GM23338 (cell line): ENCODE data around the gene ATP5MC2. TPM values are rescaled to one million over a fixed set of nuclear protein-coding genes. Genes with fewer than 3 reads are reported as not detected.

Experiments used
- ATAC-seq: fragments of 200-7000 bp; cut with Tn5 transposase; 3 replicates; pipeline ENCODE4 v1.9.1; 2020
- DNase-seq: peaks from one replicate; pipeline ENCODE4 v3.0.0-alpha.2; 2015; ENCODE audit warnings: low spot score
- H2AFZ ChIP-seq: fragments of 200-600 bp; sonication (generic); 2 replicates; pipeline ENCODE4 v1.8.0; 2016; ENCODE audit warnings: antibody characterized with exemption, mild to moderate bottlenecking, moderate library complexity
- H3F3A ChIP-seq: fragments of 200-600 bp; sonication (generic); replicated peaks from 2 replicates; pipeline ENCODE4 v1.8.0; 2017; ENCODE audit warnings: antibody characterized with exemption, mixed run types, low read depth
- H3K27ac ChIP-seq: fragments of 200-600 bp; sonication (generic); 2 replicates; pipeline ENCODE4 v1.6.1; 2016; ENCODE audit warnings: low read depth
- H3K27me3 ChIP-seq: fragments of 200-600 bp; sonication (generic); 2 replicates; pipeline ENCODE4 v1.8.0; 2016; ENCODE audit warnings: mild to moderate bottlenecking, mixed run types, moderate library complexity; ENCODE audit not compliant: insufficient read depth
- H3K36me3 ChIP-seq: fragments of 200-600 bp; sonication (generic); 2 replicates; pipeline ENCODE4 v1.8.0; 2016; ENCODE audit warnings: mild to moderate bottlenecking; ENCODE audit not compliant: insufficient read depth
- H3K4me1 ChIP-seq: fragments of 200-600 bp; sonication (generic); 2 replicates; pipeline ENCODE4 v1.8.0; 2016; ENCODE audit warnings: mild to moderate bottlenecking, moderate library complexity; ENCODE audit not compliant: insufficient read depth
- H3K4me2 ChIP-seq: fragments of 200-600 bp; sonication (generic); 2 replicates; pipeline ENCODE4 v1.7.1; 2017; ENCODE audit warnings: mixed run types
- H3K4me3 ChIP-seq: fragments of 200-600 bp; sonication (generic); 2 replicates; pipeline ENCODE4 v1.6.1; 2016; ENCODE audit warnings: mixed run types
- H3K79me2 ChIP-seq: fragments of 200-600 bp; sonication (generic); replicated peaks from 2 replicates; pipeline ENCODE4 v1.8.0; 2017; ENCODE audit warnings: mild to moderate bottlenecking; ENCODE audit not compliant: insufficient read depth
- H3K9me2 ChIP-seq: fragments of 200-600 bp; sonication (generic); 2 replicates; pipeline ENCODE4 v1.8.0; 2017; ENCODE audit not compliant: insufficient read depth
- H4K20me1 ChIP-seq: fragments of 200-600 bp; sonication (generic); replicated peaks from 2 replicates; pipeline ENCODE4 v1.8.0; 2017; ENCODE audit warnings: mild to moderate bottlenecking; ENCODE audit not compliant: insufficient read depth
- H3K27ac Mint-ChIP-seq: 2 replicates; pipeline ENCODE4 v1.8.0; 2020; ENCODE audit warnings: inconsistent platforms, mild to moderate bottlenecking, moderate library complexity, mixed read lengths
- H3K27me3 Mint-ChIP-seq: 3 replicates; pipeline ENCODE4 v1.8.0; 2022; ENCODE audit warnings: low read depth, mild to moderate bottlenecking, moderate library complexity, mixed read lengths, inconsistent platforms; ENCODE audit not compliant: insufficient read depth, poor library complexity
- H3K36me3 Mint-ChIP-seq: 3 replicates; pipeline ENCODE4 v1.8.0; 2021; ENCODE audit warnings: low read depth, mild to moderate bottlenecking, inconsistent platforms, moderate library complexity, mixed read lengths
- H3K4me1 Mint-ChIP-seq: 3 replicates; pipeline ENCODE4 v1.8.0; 2020; ENCODE audit warnings: mild to moderate bottlenecking, inconsistent platforms, mixed read lengths
- H3K4me3 Mint-ChIP-seq: 3 replicates; pipeline ENCODE4 v1.8.0; 2021; ENCODE audit warnings: moderate library complexity, mild to moderate bottlenecking, inconsistent platforms, mixed read lengths
- H3K9me3 Mint-ChIP-seq: 3 replicates; pipeline ENCODE4 v1.8.0; 2020; ENCODE audit warnings: moderate library complexity, mild to moderate bottlenecking, inconsistent platforms, mixed read lengths
- CREB1 ChIP-seq: fragments of 250-450 bp; sonication (Bioruptor Pico); IDR thresholded peaks from 2 replicates; pipeline ENCODE4 v1.5.0; 2020; ENCODE audit warnings: low read depth, mild to moderate bottlenecking, moderate library complexity
- EZH2 ChIP-seq: fragments of 200-600 bp; sonication (generic); IDR thresholded peaks from one replicate; pipeline ENCODE4 v1.8.0; 2017; ENCODE audit warnings: antibody characterized with exemption, mild to moderate bottlenecking, low read depth; ENCODE audit not compliant: unreplicated experiment
- EZH2phosphoT487 ChIP-seq: fragments of 200-600 bp; sonication (generic); IDR thresholded peaks from one replicate; pipeline ENCODE4 v1.8.1; 2018; ENCODE audit warnings: antibody characterized with exemption; ENCODE audit not compliant: unreplicated experiment
- JUNB ChIP-seq: IDR thresholded peaks from one replicate; pipeline ENCODE4 v1.6.1; 2016; ENCODE audit warnings: antibody characterized with exemption; ENCODE audit not compliant: unreplicated experiment
- NANOG ChIP-seq: IDR thresholded peaks from 2 replicates; pipeline ENCODE4 v1.6.1; 2016; ENCODE audit warnings: antibody characterized with exemption, borderline replicate concordance
- STAT1 ChIP-seq: IDR thresholded peaks from one replicate; pipeline ENCODE4 v1.6.1; 2016; ENCODE audit warnings: antibody characterized with exemption; ENCODE audit not compliant: unreplicated experiment
- ZNF114 ChIP-seq: fragments of 250-450 bp; sonication (Bioruptor Pico); IDR thresholded peaks from 2 replicates; pipeline ENCODE4 v1.5.0; 2020; ENCODE audit warnings: mild to moderate bottlenecking, moderate library complexity
- ZNF331 ChIP-seq: fragments of 250-450 bp; sonication (Bioruptor Pico); IDR thresholded peaks from 2 replicates; pipeline ENCODE4 v1.5.0; 2020; ENCODE audit warnings: low read depth, mild to moderate bottlenecking, moderate library complexity
- polyA plus RNA-seq: library from polyadenylated mRNA; unstranded; fragments of >200 nt; fragmentation: Nextera tagmentation; extraction: Ambion mirVana; gene quantifications from 2 replicates; pipeline ENCODE4 v1.2.1, GENCODE V29; 2016
- total RNA-seq: library from RNA; depleted of rRNA; stranded (reverse); fragments of >200 nt; shearing (Covaris generic); gene quantifications from 2 replicates; pipeline ENCODE4 v1.2.3, GENCODE V29; 2014
- TF ChIP-seq, protein P1 (sequence below): fragments of 250-450 bp; sonication (Bioruptor Pico); IDR thresholded peaks from 2 replicates; pipeline ENCODE4 v1.5.0; 2020; ENCODE audit warnings: mild to moderate bottlenecking, moderate library complexity
- TF ChIP-seq, protein P2 (sequence below): IDR thresholded peaks from one replicate; pipeline ENCODE4 v1.6.1; 2018; ENCODE audit warnings: antibody characterized with exemption; ENCODE audit not compliant: unreplicated experiment
- TF ChIP-seq, protein P3 (sequence below): IDR thresholded peaks from 2 replicates; pipeline ENCODE4 v1.6.1; 2016; ENCODE audit warnings: antibody characterized with exemption

ATP5MC2 gene
- total and polyA plus RNA-seq, 2 experiments from 2014 or later, result 362 to 821 TPM

DNA sequence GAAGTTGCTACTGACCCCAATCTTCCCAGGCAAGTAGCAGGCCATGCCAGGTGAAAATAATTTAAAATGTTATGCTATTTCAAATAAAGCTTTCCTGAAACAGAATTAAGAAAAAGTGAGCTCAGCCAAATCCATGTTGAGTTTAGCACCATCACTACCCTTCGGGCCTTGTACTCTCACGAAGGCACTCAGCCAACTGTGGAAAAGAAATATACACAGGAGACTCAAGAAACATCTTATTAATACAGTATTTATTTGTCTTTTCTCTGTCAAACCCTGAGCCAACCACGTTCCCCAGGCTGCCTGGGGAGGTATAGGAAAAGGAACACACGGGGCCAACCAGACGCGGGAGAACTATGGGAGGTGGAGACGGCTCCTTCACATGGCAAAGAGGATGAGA is 10.9 kb downstream of the ATP5MC2 start:
- Mint-ChIP-seq H3K27me3 (peaks cover 10% of the 10 kb centered on the region), H3K36me3 (peaks cover 71% of the 10 kb centered on the region), H3K4me1 (peaks cover 3% of the 10 kb centered on the region; the same call in 2 of the 3 replicates), H3K4me3 (no peak overlapping the region), H3K27ac (no peak overlapping the region), H3K9me3 (no peaks in the 10 kb centered on the region)
- peaks cover 20% of the 10 kb centered on the region for H3F3A ChIP-seq
- no peak for ATAC-seq
- TF ChIP-seq NANOG (no peak), EZH2 (no peak), JUNB (no peak), STAT1 (no peak), ZNF331 (CRISPR knock-in tag) (no peak), EZH2phosphoT487 (no peak), ZNF114 (CRISPR knock-in tag) (no peak), CREB1 (no peak)
- TF ChIP-seq, protein P1, sequence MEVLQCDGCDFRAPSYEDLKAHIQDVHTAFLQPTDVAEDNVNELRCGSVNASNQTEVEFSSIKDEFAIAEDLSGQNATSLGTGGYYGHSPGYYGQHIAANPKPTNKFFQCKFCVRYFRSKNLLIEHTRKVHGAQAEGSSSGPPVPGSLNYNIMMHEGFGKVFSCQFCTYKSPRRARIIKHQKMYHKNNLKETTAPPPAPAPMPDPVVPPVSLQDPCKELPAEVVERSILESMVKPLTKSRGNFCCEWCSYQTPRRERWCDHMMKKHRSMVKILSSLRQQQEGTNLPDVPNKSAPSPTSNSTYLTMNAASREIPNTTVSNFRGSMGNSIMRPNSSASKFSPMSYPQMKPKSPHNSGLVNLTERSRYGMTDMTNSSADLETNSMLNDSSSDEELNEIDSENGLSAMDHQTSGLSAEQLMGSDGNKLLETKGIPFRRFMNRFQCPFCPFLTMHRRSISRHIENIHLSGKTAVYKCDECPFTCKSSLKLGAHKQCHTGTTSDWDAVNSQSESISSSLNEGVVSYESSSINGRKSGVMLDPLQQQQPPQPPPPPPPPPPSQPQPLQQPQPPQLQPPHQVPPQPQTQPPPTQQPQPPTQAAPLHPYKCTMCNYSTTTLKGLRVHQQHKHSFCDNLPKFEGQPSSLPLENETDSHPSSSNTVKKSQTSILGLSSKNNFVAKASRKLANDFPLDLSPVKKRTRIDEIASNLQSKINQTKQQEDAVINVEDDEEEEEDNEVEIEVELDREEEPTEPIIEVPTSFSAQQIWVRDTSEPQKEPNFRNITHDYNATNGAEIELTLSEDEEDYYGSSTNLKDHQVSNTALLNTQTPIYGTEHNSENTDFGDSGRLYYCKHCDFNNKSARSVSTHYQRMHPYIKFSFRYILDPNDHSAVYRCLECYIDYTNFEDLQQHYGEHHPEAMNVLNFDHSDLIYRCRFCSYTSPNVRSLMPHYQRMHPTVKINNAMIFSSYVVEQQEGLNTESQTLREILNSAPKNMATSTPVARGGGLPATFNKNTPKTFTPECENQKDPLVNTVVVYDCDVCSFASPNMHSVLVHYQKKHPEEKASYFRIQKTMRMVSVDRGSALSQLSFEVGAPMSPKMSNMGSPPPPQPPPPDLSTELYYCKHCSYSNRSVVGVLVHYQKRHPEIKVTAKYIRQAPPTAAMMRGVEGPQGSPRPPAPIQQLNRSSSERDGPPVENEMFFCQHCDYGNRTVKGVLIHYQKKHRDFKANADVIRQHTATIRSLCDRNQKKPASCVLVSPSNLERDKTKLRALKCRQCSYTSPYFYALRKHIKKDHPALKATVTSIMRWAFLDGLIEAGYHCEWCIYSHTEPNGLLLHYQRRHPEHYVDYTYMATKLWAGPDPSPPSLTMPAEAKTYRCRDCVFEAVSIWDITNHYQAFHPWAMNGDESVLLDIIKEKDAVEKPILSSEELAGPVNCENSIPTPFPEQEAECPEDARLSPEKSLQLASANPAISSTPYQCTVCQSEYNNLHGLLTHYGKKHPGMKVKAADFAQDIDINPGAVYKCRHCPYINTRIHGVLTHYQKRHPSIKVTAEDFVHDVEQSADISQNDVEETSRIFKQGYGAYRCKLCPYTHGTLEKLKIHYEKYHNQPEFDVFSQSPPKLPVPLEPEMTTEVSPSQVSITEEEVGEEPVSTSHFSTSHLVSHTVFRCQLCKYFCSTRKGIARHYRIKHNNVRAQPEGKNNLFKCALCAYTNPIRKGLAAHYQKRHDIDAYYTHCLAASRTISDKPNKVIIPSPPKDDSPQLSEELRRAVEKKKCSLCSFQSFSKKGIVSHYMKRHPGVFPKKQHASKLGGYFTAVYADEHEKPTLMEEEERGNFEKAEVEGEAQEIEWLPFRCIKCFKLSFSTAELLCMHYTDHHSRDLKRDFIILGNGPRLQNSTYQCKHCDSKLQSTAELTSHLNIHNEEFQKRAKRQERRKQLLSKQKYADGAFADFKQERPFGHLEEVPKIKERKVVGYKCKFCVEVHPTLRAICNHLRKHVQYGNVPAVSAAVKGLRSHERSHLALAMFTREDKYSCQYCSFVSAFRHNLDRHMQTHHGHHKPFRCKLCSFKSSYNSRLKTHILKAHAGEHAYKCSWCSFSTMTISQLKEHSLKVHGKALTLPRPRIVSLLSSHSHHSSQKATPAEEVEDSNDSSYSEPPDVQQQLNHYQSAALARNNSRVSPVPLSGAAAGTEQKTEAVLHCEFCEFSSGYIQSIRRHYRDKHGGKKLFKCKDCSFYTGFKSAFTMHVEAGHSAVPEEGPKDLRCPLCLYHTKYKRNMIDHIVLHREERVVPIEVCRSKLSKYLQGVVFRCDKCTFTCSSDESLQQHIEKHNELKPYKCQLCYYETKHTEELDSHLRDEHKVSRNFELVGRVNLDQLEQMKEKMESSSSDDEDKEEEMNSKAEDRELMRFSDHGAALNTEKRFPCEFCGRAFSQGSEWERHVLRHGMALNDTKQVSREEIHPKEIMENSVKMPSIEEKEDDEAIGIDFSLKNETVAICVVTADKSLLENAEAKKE, result no peak
- TF ChIP-seq, protein P2, sequence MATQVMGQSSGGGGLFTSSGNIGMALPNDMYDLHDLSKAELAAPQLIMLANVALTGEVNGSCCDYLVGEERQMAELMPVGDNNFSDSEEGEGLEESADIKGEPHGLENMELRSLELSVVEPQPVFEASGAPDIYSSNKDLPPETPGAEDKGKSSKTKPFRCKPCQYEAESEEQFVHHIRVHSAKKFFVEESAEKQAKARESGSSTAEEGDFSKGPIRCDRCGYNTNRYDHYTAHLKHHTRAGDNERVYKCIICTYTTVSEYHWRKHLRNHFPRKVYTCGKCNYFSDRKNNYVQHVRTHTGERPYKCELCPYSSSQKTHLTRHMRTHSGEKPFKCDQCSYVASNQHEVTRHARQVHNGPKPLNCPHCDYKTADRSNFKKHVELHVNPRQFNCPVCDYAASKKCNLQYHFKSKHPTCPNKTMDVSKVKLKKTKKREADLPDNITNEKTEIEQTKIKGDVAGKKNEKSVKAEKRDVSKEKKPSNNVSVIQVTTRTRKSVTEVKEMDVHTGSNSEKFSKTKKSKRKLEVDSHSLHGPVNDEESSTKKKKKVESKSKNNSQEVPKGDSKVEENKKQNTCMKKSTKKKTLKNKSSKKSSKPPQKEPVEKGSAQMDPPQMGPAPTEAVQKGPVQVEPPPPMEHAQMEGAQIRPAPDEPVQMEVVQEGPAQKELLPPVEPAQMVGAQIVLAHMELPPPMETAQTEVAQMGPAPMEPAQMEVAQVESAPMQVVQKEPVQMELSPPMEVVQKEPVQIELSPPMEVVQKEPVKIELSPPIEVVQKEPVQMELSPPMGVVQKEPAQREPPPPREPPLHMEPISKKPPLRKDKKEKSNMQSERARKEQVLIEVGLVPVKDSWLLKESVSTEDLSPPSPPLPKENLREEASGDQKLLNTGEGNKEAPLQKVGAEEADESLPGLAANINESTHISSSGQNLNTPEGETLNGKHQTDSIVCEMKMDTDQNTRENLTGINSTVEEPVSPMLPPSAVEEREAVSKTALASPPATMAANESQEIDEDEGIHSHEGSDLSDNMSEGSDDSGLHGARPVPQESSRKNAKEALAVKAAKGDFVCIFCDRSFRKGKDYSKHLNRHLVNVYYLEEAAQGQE, result no peak
- TF ChIP-seq, protein P3, sequence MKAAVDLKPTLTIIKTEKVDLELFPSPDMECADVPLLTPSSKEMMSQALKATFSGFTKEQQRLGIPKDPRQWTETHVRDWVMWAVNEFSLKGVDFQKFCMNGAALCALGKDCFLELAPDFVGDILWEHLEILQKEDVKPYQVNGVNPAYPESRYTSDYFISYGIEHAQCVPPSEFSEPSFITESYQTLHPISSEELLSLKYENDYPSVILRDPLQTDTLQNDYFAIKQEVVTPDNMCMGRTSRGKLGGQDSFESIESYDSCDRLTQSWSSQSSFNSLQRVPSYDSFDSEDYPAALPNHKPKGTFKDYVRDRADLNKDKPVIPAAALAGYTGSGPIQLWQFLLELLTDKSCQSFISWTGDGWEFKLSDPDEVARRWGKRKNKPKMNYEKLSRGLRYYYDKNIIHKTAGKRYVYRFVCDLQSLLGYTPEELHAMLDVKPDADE, result no peak
- no peaks in the 10 kb centered on the region; the same call in none of the 2 replicates for H4K20me1 ChIP-seq
- H3K9me2 ChIP-seq, result no peaks in the 10 kb centered on the region
- H3K79me2 ChIP-seq, result no peaks in the 10 kb centered on the region
- no peak overlapping the region for H3K27ac ChIP-seq
- DNase-seq, result no peak
- H3K4me2 ChIP-seq, result no peak overlapping the region
- H3K4me1 ChIP-seq, result no peaks in the 10 kb centered on the region
- no peak overlapping the region for H3K4me3 ChIP-seq
- H3K27me3 ChIP-seq, result no peaks in the 10 kb centered on the region
- H2AFZ ChIP-seq, result no peak overlapping the region
- H3K36me3 ChIP-seq, result peaks cover 50% of the 10 kb centered on the region
